GM12875 (cell line): ENCODE measurements around the gene PLXNA2.

Experiments
- H3K4me3 ChIP-seq: one replicate; pipeline ENCODE4 v1.5.1; 2011; ENCODE audit warnings: low read depth, low read length, control low read depth
- TF ChIP-seq, protein P1 (sequence below): IDR thresholded peaks from 2 replicates; pipeline ENCODE4 v1.5.1; 2011; ENCODE audit warnings: low read depth, mild to moderate bottlenecking, control low read depth, inconsistent platforms, low read length, moderate library complexity, borderline replicate concordance; ENCODE audit not compliant: insufficient read depth

The PLXNA2 gene

DNA sequence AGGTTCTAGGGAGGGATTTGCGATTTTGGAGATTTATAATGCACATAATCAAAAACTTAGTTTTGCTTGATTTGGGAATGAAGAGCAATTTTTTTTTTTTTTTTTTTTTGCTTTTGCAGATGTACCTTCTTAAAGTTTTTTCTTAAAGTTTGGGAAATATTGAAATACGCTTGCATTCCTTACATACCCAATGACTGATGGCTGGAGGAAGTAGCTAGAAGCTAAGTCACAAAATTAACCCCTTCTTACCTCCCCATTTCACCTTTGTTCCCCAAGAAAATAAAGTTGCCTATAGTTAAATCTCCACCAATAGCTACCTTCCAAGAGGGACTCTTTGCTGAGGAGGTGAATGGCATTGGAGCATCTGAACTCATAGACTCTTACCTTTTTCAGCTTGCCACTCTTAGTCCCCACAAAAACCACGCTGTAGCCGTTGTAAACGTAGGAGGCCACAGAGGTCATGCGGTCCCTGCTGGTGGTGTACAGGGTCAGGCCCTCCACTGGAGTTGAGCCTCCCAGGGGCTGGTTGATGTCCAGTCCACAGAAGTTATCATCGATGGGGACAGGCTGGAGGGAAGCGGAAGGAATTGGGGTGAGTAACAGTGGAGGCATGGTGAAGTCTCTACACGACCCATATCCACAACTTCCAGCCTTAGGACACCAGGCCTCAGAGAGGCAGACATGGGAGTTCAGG lies 34.1 kb downstream of the PLXNA2 start:
- no peak overlapping the region for H3K4me3 ChIP-seq
- TF ChIP-seq, protein P1, sequence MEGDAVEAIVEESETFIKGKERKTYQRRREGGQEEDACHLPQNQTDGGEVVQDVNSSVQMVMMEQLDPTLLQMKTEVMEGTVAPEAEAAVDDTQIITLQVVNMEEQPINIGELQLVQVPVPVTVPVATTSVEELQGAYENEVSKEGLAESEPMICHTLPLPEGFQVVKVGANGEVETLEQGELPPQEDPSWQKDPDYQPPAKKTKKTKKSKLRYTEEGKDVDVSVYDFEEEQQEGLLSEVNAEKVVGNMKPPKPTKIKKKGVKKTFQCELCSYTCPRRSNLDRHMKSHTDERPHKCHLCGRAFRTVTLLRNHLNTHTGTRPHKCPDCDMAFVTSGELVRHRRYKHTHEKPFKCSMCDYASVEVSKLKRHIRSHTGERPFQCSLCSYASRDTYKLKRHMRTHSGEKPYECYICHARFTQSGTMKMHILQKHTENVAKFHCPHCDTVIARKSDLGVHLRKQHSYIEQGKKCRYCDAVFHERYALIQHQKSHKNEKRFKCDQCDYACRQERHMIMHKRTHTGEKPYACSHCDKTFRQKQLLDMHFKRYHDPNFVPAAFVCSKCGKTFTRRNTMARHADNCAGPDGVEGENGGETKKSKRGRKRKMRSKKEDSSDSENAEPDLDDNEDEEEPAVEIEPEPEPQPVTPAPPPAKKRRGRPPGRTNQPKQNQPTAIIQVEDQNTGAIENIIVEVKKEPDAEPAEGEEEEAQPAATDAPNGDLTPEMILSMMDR = no peak

DNA sequence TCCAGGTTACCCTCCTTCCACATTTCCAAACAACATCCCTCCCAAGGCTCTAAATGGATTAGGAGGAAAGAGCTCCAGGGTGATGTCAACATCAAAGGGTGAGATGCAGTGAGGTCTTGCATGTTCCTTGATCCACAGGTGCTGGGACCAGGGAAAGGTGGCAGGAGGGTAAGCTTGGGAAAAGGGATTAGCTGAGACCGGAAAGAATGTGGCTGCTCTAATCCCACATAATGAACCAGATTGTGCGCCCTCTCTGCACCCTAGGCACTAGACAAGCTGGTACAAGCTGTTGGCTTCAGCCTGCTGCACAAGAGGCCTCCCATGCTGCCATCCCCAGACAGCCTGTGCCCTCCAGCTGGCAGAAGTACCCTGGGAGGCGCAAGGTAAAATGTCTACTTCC lies 34.9 kb downstream of the PLXNA2 start:
- TF ChIP-seq, protein P1 = no peak

DNA sequence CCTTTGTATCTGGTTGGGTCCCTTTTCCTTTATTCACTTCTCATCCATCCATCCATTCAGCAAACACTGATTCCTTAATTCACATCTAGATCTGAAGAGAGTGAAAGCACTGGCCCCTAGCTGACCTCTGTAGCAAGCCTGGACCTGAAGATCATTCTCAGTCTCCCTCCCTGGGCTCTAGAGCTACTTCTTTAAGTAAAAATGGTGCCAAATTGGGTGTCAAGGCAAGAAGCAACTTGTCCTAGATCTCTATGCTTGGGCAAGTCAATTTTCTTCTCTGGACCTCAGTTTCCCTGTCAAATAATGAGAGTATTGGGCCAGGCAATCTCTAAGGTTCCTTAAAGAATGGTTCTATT lies 36.1 kb downstream of the PLXNA2 start:
- no peak overlapping the region for H3K4me3 ChIP-seq
- TF ChIP-seq, protein P1 = no peak

More for the DNA sequence above, 34.9 kb downstream of the PLXNA2 start:
- no peak overlapping the region for H3K4me3 ChIP-seq

DNA sequence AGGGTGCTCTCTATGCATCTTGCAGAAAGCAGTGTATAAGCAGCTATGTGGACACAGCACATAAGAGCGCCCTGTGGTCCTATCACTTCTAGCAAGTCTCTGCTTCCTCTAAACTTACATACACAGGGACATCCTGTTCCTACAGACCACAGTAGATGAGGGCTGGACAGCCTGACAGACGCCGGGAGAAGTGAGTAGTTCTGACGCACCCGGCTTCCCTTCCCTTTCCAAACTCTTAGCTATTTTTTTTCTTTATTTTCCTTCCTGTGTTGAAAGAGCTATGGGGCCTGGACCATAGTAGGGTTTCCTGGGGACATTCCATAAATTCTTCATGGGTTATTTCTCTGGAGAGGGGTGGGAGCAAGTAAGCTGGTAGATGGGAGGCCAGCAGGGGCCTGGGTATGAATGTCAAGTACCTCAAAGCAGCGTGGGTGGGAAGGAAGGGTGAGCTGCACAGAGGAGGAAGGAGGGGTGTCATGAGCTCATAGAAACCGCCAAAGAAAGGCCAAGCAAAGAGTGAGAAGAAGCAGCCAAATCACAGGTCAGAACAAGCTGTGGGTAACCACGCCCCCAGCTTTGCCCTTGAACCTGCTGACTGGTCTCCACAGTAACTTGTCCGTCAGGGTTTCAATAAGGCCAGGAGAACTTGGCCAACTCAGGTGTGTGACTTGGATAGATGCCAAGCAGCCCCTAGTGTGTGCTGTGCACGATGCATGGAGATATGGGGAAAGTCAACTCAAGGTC lies 36.6 kb downstream of the PLXNA2 start:
- no peak overlapping the region for H3K4me3 ChIP-seq
- TF ChIP-seq, protein P1 = no peak

DNA sequence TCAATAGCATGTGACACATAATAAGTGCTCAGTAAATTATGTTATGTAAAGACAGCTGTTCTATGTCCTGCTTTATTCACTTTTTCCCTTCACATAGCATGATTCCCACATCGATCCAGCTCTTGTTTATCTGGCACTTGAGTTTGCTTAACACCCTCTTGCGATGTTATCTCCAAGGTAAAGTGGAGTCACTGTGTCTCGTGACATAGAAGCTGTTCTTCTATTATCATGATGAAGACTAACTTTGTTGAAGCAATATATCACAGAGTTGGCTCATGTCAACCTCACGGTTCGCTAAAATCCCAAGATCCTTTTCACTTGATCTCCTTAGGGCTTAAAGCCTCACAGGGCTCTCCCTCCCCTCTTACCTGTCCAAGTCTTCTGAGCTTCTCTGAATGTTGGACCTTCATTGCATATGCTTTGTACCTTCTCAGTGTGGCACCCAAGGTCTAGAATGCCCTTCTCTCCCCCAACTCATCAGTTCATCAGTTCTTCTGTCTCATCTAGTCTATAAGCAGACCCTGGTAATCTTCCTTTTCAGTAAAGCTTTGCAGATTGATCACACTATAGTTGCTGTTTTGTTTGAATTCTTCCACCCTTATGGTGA lies 38.0 kb downstream of the PLXNA2 start:
- H3K4me3 ChIP-seq = no peak overlapping the region
- TF ChIP-seq, protein P1 = no peak

DNA sequence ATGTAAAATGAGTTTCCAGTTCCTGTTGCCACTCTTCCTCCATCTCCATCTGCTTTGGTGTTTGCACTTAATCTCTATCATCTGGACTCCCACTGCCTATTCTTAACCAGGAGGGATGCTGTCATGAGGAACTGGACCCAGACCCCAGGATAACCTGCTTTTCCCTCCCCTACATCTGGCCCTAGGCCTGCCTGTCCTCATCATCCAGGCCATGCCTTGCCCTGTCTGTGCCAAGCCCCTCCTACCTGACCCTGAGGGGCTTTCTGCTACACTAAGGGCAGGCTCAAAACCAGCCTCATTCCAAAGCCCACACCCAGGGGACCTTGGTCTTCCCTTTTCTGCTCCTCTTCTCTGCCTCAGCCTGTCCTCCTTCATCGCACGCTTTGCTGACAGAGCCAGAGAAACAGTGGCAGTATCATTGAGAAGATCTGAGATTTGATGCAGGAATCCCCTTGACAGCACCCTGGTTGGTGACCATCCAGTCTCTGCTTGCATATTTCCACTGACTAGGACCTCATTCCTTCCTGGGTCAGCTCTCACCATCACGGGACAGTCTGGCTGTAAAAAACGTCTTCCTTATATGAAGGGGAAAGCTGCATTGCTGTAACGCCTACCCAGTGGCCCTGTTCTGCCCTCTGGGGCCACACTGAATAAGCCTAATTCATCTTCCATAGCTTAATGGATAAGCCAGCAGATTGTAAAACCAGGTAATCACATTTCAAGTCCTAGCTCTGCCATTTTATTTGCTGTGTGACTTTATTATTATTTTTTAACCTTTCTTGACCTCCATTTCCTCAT lies 38.8 kb downstream of the PLXNA2 start:
- TF ChIP-seq, protein P1 = no peak
- no peak overlapping the region for H3K4me3 ChIP-seq
